OCI-LY7 (cell line): Measurements from ENCODE around the gene C9orf72. TPM values are rescaled to one million over a fixed set of nuclear protein-coding genes. Genes with fewer than 3 reads are reported as not detected.
A peak's percentile ranks its signal among the peaks of the same experiment; 100 is the strongest.

Experiments
- BruUV-seq: library from RNA; stranded (reverse); fragments of 400-500 nt; replicated peaks from 2 replicates; lab custom pipeline; 2021; lab: Mats Ljungman, UMichigan
- CTCF ChIA-PET: fragments of 300-600 bp; sonication (Branson Sonifier 250); formaldehyde crosslinking; loops from one replicate; lab custom pipeline; 2022; ENCODE audit warnings: antibody characterized with exemption; ENCODE audit not compliant: unreplicated experiment; lab: Charles Lee
- POLR2A ChIA-PET: fragments of 300-600 bp; sonication (Branson Sonifier 250); formaldehyde crosslinking; loops from one replicate; lab custom pipeline; 2022; ENCODE audit warnings: antibody characterized with exemption; lab: Charles Lee
- DNase-seq: peaks from one replicate; pipeline ENCODE4 v3.0.0-alpha.2; 2015; ENCODE audit warnings: low spot score
- H2AFZ ChIP-seq: fragments of 200-600 bp; sonication (generic), shearing (Covaris generic); 2 replicates; pipeline ENCODE4 v1.6.1; 2014; ENCODE audit warnings: mild to moderate bottlenecking, antibody characterized with exemption, low read length, moderate library complexity
- H3K27ac ChIP-seq: fragments of 200-600 bp; sonication (generic); 2 replicates; pipeline ENCODE4 v1.5.1; 2014; ENCODE audit warnings: mixed run types, low read depth, mild to moderate bottlenecking, moderate library complexity, low read length, inconsistent platforms; ENCODE audit not compliant: poor library complexity, severe bottlenecking
- H3K36me3 ChIP-seq: fragments of 200-600 bp; sonication (generic); 2 replicates; pipeline ENCODE4 v1.6.1; 2014; ENCODE audit warnings: mild to moderate bottlenecking, antibody characterized with exemption, low read length, moderate library complexity, mixed read lengths; ENCODE audit not compliant: insufficient read depth
- H3K4me1 ChIP-seq: fragments of 200-600 bp; sonication (generic); 2 replicates; pipeline ENCODE4 v1.5.1; 2014; ENCODE audit warnings: mild to moderate bottlenecking, low read length; ENCODE audit not compliant: insufficient read depth, poor library complexity, severe bottlenecking
- H3K4me2 ChIP-seq: fragments of 200-600 bp; sonication (generic); 2 replicates; pipeline ENCODE4 v1.6.1; 2014; ENCODE audit warnings: mild to moderate bottlenecking, low read length
- H3K4me3 ChIP-seq: fragments of 200-600 bp; sonication (generic); 2 replicates; pipeline ENCODE4 v1.5.1; 2014; ENCODE audit warnings: mild to moderate bottlenecking, low read depth, low read length; ENCODE audit not compliant: poor library complexity, severe bottlenecking
- H3K79me2 ChIP-seq: fragments of 200-600 bp; sonication (generic); 2 replicates; pipeline ENCODE4 v1.6.1; 2016; ENCODE audit warnings: low read depth, mild to moderate bottlenecking, low read length, moderate library complexity, mixed read lengths; ENCODE audit not compliant: insufficient read depth
- H3K9me2 ChIP-seq: fragments of 200-600 bp; sonication (generic); 2 replicates; pipeline ENCODE4 v1.6.1; 2016; ENCODE audit warnings: mild to moderate bottlenecking, low read length, mixed read lengths; ENCODE audit not compliant: insufficient read depth
- H3K9me3 ChIP-seq: fragments of 200-600 bp; sonication (generic); 2 replicates; pipeline ENCODE4 v1.6.1; 2014; ENCODE audit warnings: mild to moderate bottlenecking, mixed run types, low read length, mixed read lengths
- H4K20me1 ChIP-seq: fragments of 200-600 bp; sonication (generic); 2 replicates; pipeline ENCODE4 v1.6.1; 2014; ENCODE audit warnings: mild to moderate bottlenecking, antibody characterized with exemption, low read length, moderate library complexity, mixed read lengths; ENCODE audit not compliant: insufficient read depth
- EZH2phosphoT487 ChIP-seq: fragments of 200-600 bp; sonication (generic); IDR thresholded peaks from 2 replicates; pipeline ENCODE4 v1.6.1; 2018; ENCODE audit warnings: low read depth, borderline replicate concordance, mild to moderate bottlenecking, mixed run types, antibody characterized with exemption, low read length, moderate library complexity, mixed read lengths
- intact Hi-C: fragments of 100-400 bp; cut with micrococcal nuclease; formaldehyde crosslinking; loops from one replicate; pipeline ENCODE4 v1.10.0; 2022; ENCODE audit not compliant: unreplicated experiment
- total RNA-seq, 2 experiments: library from RNA; depleted of rRNA in 1 of 2; stranded (reverse); fragments of >200 nt in 1 of 2; shearing (Covaris generic) in 1 of 2; gene quantifications; 2 replicates each; pipeline ENCODE4 v1.2.3, GENCODE V29; 2014 to 2022
- TF ChIP-seq, protein P1 (sequence below): fragments of 200-600 bp; sonication (generic); conservative IDR thresholded peaks from 2 replicates; pipeline ENCODE4 v1.5.1; 2014; ENCODE audit warnings: mild to moderate bottlenecking, antibody characterized with exemption, low read length, moderate library complexity, mixed read lengths

C9orf72 gene
- total RNA-seq, 2 experiments from 2014 or later: 12.3 to 16.4 TPM

- no peak for TF ChIP-seq EZH2phosphoT487
- TF ChIP-seq, protein P1, sequence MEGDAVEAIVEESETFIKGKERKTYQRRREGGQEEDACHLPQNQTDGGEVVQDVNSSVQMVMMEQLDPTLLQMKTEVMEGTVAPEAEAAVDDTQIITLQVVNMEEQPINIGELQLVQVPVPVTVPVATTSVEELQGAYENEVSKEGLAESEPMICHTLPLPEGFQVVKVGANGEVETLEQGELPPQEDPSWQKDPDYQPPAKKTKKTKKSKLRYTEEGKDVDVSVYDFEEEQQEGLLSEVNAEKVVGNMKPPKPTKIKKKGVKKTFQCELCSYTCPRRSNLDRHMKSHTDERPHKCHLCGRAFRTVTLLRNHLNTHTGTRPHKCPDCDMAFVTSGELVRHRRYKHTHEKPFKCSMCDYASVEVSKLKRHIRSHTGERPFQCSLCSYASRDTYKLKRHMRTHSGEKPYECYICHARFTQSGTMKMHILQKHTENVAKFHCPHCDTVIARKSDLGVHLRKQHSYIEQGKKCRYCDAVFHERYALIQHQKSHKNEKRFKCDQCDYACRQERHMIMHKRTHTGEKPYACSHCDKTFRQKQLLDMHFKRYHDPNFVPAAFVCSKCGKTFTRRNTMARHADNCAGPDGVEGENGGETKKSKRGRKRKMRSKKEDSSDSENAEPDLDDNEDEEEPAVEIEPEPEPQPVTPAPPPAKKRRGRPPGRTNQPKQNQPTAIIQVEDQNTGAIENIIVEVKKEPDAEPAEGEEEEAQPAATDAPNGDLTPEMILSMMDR: no peak
- H3K9me3 ChIP-seq: no peaks in the 10 kb centered on the region
- H3K79me2 ChIP-seq: no peaks in the 10 kb centered on the region
- intact Hi-C loops: no loop called here
- CTCF ChIA-PET: no interaction called here
- no peak overlapping the region for H3K4me3 ChIP-seq
- H3K27ac ChIP-seq: no peak overlapping the region
- H3K36me3 ChIP-seq: no peaks in the 10 kb centered on the region
- POLR2A ChIA-PET: interaction anchor here (0.7 kb wide), 1 partner anchor 87 kb away, joined by 4 read pairs; no protein-coding TSS in a partner anchor
- BruUV-seq: no TSS peak
- H3K4me1 ChIP-seq: no peaks in the 10 kb centered on the region
- H3K4me2 ChIP-seq: no peak overlapping the region
- H4K20me1 ChIP-seq: no peaks in the 10 kb centered on the region
- no peaks in the 10 kb centered on the region for H3K9me2 ChIP-seq
- DNase-seq: no peak
- H2AFZ ChIP-seq: no peak overlapping the region
These were observed 37.3 kb upstream of the C9orf72 start for GRCh38 chr9:27610622-27611021.

GRCh38 chr9:27602954-27603353 lies 29.7 kb upstream of the C9orf72 start:
- H3K4me3 ChIP-seq: no peak overlapping the region
- no peak for TF ChIP-seq EZH2phosphoT487
- TF ChIP-seq, protein P1: no peak
- no peaks in the 10 kb centered on the region for H3K9me3 ChIP-seq
- intact Hi-C loops: no loop called here
- H3K79me2 ChIP-seq: no peaks in the 10 kb centered on the region
- BruUV-seq: no TSS peak
- H3K36me3 ChIP-seq: no peaks in the 10 kb centered on the region
- ChIA-PET POLR2A (interaction anchor here (0.7 to 0.9 kb wide), 2 partner anchors 12 to 25 kb away, joined by 3 read pairs; no protein-coding TSS in a partner anchor), CTCF (no interaction called here)
- H3K27ac ChIP-seq: no peak overlapping the region
- no peak overlapping the region for H3K4me2 ChIP-seq
- H2AFZ ChIP-seq: no peak overlapping the region
- no peaks in the 10 kb centered on the region for H4K20me1 ChIP-seq
- H3K4me1 ChIP-seq: no peaks in the 10 kb centered on the region
- no peaks in the 10 kb centered on the region for H3K9me2 ChIP-seq
- no peak for DNase-seq

- Histone ChIP-seq H3K9me3 (no peaks in the 10 kb centered on the region), H3K27ac (no peak overlapping the region), H4K20me1 (no peaks in the 10 kb centered on the region), H3K4me2 (no peak overlapping the region), H3K9me2 (no peaks in the 10 kb centered on the region), H3K4me1 (no peaks in the 10 kb centered on the region), H2AFZ (peak overlapping the region; percentile 21; the same call in 1 of the 2 replicates), H3K79me2 (no peaks in the 10 kb centered on the region), H3K4me3 (no peak overlapping the region), H3K36me3 (no peaks in the 10 kb centered on the region)
- BruUV-seq: no TSS peak
- POLR2A ChIA-PET: interaction anchor here (0.7 to 0.9 kb wide), 2 partner anchors 12 to 24 kb away, joined by 3 read pairs; no protein-coding TSS in a partner anchor
- intact Hi-C loops: no loop called here
- no peak for DNase-seq
- TF ChIP-seq, protein P1: no peak
- no peak for TF ChIP-seq EZH2phosphoT487
- CTCF ChIA-PET: interaction anchor here (0.5 kb wide), 1 partner anchor 74 kb away, joined by 3 read pairs; no protein-coding TSS in a partner anchor
These were observed 29.0 kb upstream of the C9orf72 start for GRCh38 chr9:27602142-27602861.
